Testis (tissue), 2 donors: ENCODE results near the gene ZNF865.

ENCODE experiments used
- CTCF ChIP-seq, 3 experiments: fragments of 450-650 bp in 2 of 3; fragments of 200-600 bp in 1 of 3; sonication (generic) in 1 of 3; IDR thresholded peaks; one replicate each; pipeline ENCODE4 v1.5.1; 2016 to 2019; ENCODE audit warnings: antibody characterized with exemption in 3 of 3, mild to moderate bottlenecking in 2 of 3, moderate library complexity in 1 of 3
- POLR2A ChIP-seq: fragments of 450-650 bp; IDR thresholded peaks from one replicate; pipeline ENCODE4 v1.6.1; 2017; ENCODE audit warnings: antibody characterized with exemption, mild to moderate bottlenecking, moderate library complexity

GRCh38 chr19:55578761-55579747 is 26.4 kb upstream of the ZNF865 start:
- TF ChIP-seq POLR2A, result no peak
- TF ChIP-seq CTCF (IDR thresholded peaks at IDR 0.05), result no peak
